HAP-1 (cell line): ENCODE data around the gene MYH16.
"Not testable (repeated sequence)": the region's sequence is repeated elsewhere in the genome, so short reads cannot be mapped to it uniquely, and the experiment has no call there.

Experiments used
- DNase-seq, 2 experiments: peaks; one replicate each; pipeline ENCODE4 v3.0.0-alpha.2; 2016 to 2020; ENCODE audit warnings: low spot score in 2 of 2
- H3K27me3 ChIP-seq: fragments of 250-450 bp; sonication (Bioruptor Pico); 2 replicates; pipeline ENCODE4 v1.5.1; 2020; ENCODE audit warnings: low read depth, mild to moderate bottlenecking, moderate library complexity
- H3K36me3 ChIP-seq: fragments of 250-450 bp; sonication (Bioruptor Pico); replicated peaks from 2 replicates; pipeline ENCODE4 v1.5.1; 2020; ENCODE audit warnings: mild to moderate bottlenecking
- H3K4me1 ChIP-seq: fragments of 250-450 bp; sonication (Bioruptor Pico); 2 replicates; pipeline ENCODE4 v1.5.1; 2020; ENCODE audit warnings: mild to moderate bottlenecking
- H3K4me3 ChIP-seq: fragments of 250-450 bp; sonication (Bioruptor Pico); 2 replicates; pipeline ENCODE4 v1.5.1; 2020; ENCODE audit warnings: mild to moderate bottlenecking, moderate library complexity
- H3K9me3 ChIP-seq: fragments of 250-450 bp; sonication (Bioruptor Pico); 2 replicates; pipeline ENCODE4 v1.5.1; 2020; ENCODE audit warnings: mild to moderate bottlenecking, moderate library complexity
- in situ Hi-C: fragments of 300-500 bp; cut with MboI; formaldehyde crosslinking; loops from 3 replicates; pipeline ENCODE4 v1.14.3; 2020; ENCODE audit warnings: low sequenced_read_pairs, inconsistent platforms, mixed read lengths

MYH16 gene

GRCh38 chr7:99358521-99358920, 85.9 kb downstream of the MYH16 start:
- in situ Hi-C loops, DNase-seq: not testable (repeated sequence)
- H3K36me3 ChIP-seq: peaks cover 75% of the 10 kb centered on the region

GRCh38 chr7:99359465-99360154, 87.0 kb downstream of the MYH16 start:
- Histone ChIP-seq H3K4me3 (no peak overlapping the region), H3K27me3 (no peaks in the 10 kb centered on the region), H3K9me3 (no peaks in the 10 kb centered on the region), H3K4me1 (no peaks in the 10 kb centered on the region), H3K36me3 (peaks cover 74% of the 10 kb centered on the region)
- in situ Hi-C loops: no loop called here
- DNase-seq: no peak

More at GRCh38 chr7:99358521-99358920, 85.9 kb downstream of the MYH16 start:
- not testable (repeated sequence) for H3K9me3 ChIP-seq, H3K4me1 ChIP-seq, H3K4me3 ChIP-seq, H3K27me3 ChIP-seq
